Measurements from ENCODE around the gene AGAP1.

AGAP1 gene

DNA sequence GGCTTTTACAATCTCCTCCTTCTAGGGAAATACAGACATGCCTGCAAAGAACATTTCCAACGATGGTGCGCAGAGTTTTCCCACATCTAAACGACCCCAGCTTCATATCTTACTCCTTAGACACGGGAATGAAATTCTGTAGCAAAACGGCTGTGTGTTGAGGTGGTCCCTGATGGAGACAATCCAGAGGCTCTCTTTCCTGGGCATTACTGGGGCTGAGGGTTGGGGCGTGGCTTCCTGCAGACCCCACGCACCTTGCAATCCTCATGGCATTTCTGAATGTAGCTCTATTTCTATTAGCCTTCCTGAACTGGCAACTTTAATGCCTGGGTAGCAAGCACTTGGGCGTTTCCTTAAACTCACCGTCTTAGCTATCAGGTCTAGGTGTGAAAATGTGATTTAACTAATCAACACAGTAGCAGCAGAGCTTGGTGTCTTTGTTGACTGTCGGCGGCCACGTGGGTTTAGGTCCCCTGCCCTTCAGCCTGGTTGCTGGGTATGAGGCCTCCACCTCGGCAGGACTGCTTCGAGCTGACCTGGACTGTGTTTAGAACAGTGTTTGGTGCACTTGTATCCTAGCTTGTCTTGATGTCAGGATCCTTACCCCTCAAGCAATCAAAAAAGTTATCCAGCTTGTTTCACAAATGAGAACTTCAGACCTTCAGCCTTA lies 431.5 kb downstream of the AGAP1 start:
- TF ChIP-seq POU2F2 (IDR thresholded peaks at IDR 0.05; ENCODE audit: low read depth, low read length) (no peak), TAF1 (IDR thresholded peaks at IDR 0.05; ENCODE audit: low read depth, low read length) (no peak), PAX5 (IDR thresholded peaks at IDR 0.05; ENCODE audit: insufficient read depth, low read length, severe bottlenecking) (no peak), SPI1 (IDR thresholded peaks at IDR 0.05; ENCODE audit: low read depth, low read length) (no peak), POLR2AphosphoS5 (IDR thresholded peaks at IDR 0.05; ENCODE audit: low read depth, low read length) (no peak), POLR2A (IDR thresholded peaks at IDR 0.05; ENCODE audit: low read depth, low read length) (no peak)
- FAIRE-seq (no peak), DNase-seq (ENCODE audit: insufficient read length, low spot score) (no peak)

DNA sequence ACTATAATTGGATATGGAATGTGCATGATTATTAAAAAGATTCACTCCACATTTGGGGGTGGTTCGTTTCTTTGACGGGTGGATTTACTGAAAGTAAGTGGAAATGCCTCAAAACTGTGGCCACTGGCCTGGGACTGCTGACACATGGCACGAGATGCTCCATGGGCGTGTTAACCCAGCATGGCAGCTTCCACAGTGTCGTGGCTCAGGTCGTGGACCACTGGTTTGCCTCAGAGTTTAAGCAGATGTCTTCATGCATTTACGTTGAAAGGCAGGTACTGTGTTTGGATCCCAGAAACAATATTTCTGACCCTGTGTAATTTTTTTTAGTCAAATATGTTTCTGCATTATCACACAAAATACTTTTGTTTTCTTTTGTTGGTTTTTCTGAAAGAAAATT lies 432.4 kb downstream of the AGAP1 start:
- DNase-seq (ENCODE audit: insufficient read length, low spot score) (no peak), FAIRE-seq (no peak)
- TF ChIP-seq POU2F2 (IDR thresholded peaks at IDR 0.05; ENCODE audit: low read depth, low read length): no peak
- no peak for TF ChIP-seq PAX5 (IDR thresholded peaks at IDR 0.05; ENCODE audit: insufficient read depth, low read length, severe bottlenecking)
- no peak for TF ChIP-seq SPI1 (IDR thresholded peaks at IDR 0.05; ENCODE audit: low read depth, low read length)
- TF ChIP-seq POLR2A (IDR thresholded peaks at IDR 0.05; ENCODE audit: low read depth, low read length): no peak
- no peak for TF ChIP-seq TAF1 (IDR thresholded peaks at IDR 0.05; ENCODE audit: low read depth, low read length)
- TF ChIP-seq POLR2AphosphoS5 (IDR thresholded peaks at IDR 0.05; ENCODE audit: low read depth, low read length): no peak

GRCh38 chr2:235928751-235929370 lies 435.0 kb downstream of the AGAP1 start:
- no peak for TF ChIP-seq PAX5 (IDR thresholded peaks at IDR 0.05; ENCODE audit: insufficient read depth, low read length, severe bottlenecking)
- no peak for TF ChIP-seq POLR2AphosphoS5 (IDR thresholded peaks at IDR 0.05; ENCODE audit: low read depth, low read length)
- no peak for TF ChIP-seq SPI1 (IDR thresholded peaks at IDR 0.05; ENCODE audit: low read depth, low read length)
- TF ChIP-seq TAF1 (IDR thresholded peaks at IDR 0.05; ENCODE audit: low read depth, low read length): no peak
- no peak for TF ChIP-seq POLR2A (IDR thresholded peaks at IDR 0.05; ENCODE audit: low read depth, low read length)
- no peak for TF ChIP-seq POU2F2 (IDR thresholded peaks at IDR 0.05; ENCODE audit: low read depth, low read length)
- DNase-seq (ENCODE audit: insufficient read length, low spot score) (no peak), FAIRE-seq (no peak)

GRCh38 chr2:235930701-235931100 lies 436.9 kb downstream of the AGAP1 start:
- DNase-seq (ENCODE audit: insufficient read length, low spot score): no peak
- TF ChIP-seq SPI1 (IDR thresholded peaks at IDR 0.05; ENCODE audit: low read depth, low read length) (no peak), PAX5 (IDR thresholded peaks at IDR 0.05; ENCODE audit: insufficient read depth, low read length, severe bottlenecking) (no peak), TAF1 (IDR thresholded peaks at IDR 0.05; ENCODE audit: low read depth, low read length) (no peak), POLR2A (IDR thresholded peaks at IDR 0.05; ENCODE audit: low read depth, low read length) (no peak), POLR2AphosphoS5 (IDR thresholded peaks at IDR 0.05; ENCODE audit: low read depth, low read length) (no peak), POU2F2 (IDR thresholded peaks at IDR 0.05; ENCODE audit: low read depth, low read length) (no peak)
- no peak for FAIRE-seq

DNA sequence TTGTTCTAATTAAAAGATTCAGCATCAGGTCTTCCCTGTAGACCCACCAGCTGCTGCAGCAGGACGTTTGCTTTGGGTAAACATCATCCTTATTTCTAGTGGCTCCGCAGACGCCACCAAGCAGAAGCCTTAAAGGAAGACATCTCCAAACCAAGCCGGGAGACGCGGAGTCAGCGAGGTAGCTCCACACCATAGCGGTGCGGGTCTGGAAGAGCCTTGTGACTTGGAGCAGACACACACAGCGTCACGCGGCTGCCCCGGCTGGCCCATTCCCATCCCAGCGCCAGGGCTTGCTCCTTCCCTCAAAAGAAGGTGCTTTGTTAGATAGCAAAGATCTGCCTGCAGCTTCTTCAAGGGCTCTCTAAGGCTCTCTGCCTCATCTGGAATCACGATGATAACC lies 437.8 kb downstream of the AGAP1 start:
- TF ChIP-seq PAX5 (IDR thresholded peaks at IDR 0.05; ENCODE audit: insufficient read depth, low read length, severe bottlenecking): no peak
- TF ChIP-seq POLR2AphosphoS5 (IDR thresholded peaks at IDR 0.05; ENCODE audit: low read depth, low read length): no peak
- no peak for TF ChIP-seq POLR2A (IDR thresholded peaks at IDR 0.05; ENCODE audit: low read depth, low read length)
- TF ChIP-seq POU2F2 (IDR thresholded peaks at IDR 0.05; ENCODE audit: low read depth, low read length): no peak
- no peak for TF ChIP-seq TAF1 (IDR thresholded peaks at IDR 0.05; ENCODE audit: low read depth, low read length)
- TF ChIP-seq SPI1 (IDR thresholded peaks at IDR 0.05; ENCODE audit: low read depth, low read length): no peak
- DNase-seq (ENCODE audit: insufficient read length, low spot score): no peak
- no peak for FAIRE-seq

- no peak for DNase-seq (ENCODE audit: insufficient read length, low spot score)
- FAIRE-seq: no peak
- TF ChIP-seq PAX5 (IDR thresholded peaks at IDR 0.05; ENCODE audit: insufficient read depth, low read length, severe bottlenecking): no peak
- TF ChIP-seq POU2F2 (IDR thresholded peaks at IDR 0.05; ENCODE audit: low read depth, low read length): no peak
- no peak for TF ChIP-seq POLR2A (IDR thresholded peaks at IDR 0.05; ENCODE audit: low read depth, low read length)
- no peak for TF ChIP-seq POLR2AphosphoS5 (IDR thresholded peaks at IDR 0.05; ENCODE audit: low read depth, low read length)
- no peak for TF ChIP-seq TAF1 (IDR thresholded peaks at IDR 0.05; ENCODE audit: low read depth, low read length)
- no peak for TF ChIP-seq SPI1 (IDR thresholded peaks at IDR 0.05; ENCODE audit: low read depth, low read length)
Observed at GRCh38 chr2:235934059-235934773, 440.4 kb downstream of the AGAP1 start.

- TF ChIP-seq POLR2AphosphoS5 (IDR thresholded peaks at IDR 0.05; ENCODE audit: low read depth, low read length) (no peak), POLR2A (IDR thresholded peaks at IDR 0.05; ENCODE audit: low read depth, low read length) (no peak), POU2F2 (IDR thresholded peaks at IDR 0.05; ENCODE audit: low read depth, low read length) (no peak), PAX5 (IDR thresholded peaks at IDR 0.05; ENCODE audit: insufficient read depth, low read length, severe bottlenecking) (no peak), TAF1 (IDR thresholded peaks at IDR 0.05; ENCODE audit: low read depth, low read length) (no peak), SPI1 (IDR thresholded peaks at IDR 0.05; ENCODE audit: low read depth, low read length) (no peak)
- DNase-seq (ENCODE audit: insufficient read length, low spot score): no peak
- no peak for FAIRE-seq
Observed at GRCh38 chr2:235934774-235935484, 441.1 kb downstream of the AGAP1 start.

GRCh38 chr2:235935773-235936172 lies 441.9 kb downstream of the AGAP1 start:
- no peak for DNase-seq (ENCODE audit: insufficient read length, low spot score)
- FAIRE-seq: no peak
- no peak for TF ChIP-seq POLR2A (IDR thresholded peaks at IDR 0.05; ENCODE audit: low read depth, low read length)
- TF ChIP-seq POU2F2 (IDR thresholded peaks at IDR 0.05; ENCODE audit: low read depth, low read length): no peak
- no peak for TF ChIP-seq PAX5 (IDR thresholded peaks at IDR 0.05; ENCODE audit: insufficient read depth, low read length, severe bottlenecking)
- TF ChIP-seq SPI1 (IDR thresholded peaks at IDR 0.05; ENCODE audit: low read depth, low read length): no peak
- TF ChIP-seq TAF1 (IDR thresholded peaks at IDR 0.05; ENCODE audit: low read depth, low read length): no peak
- TF ChIP-seq POLR2AphosphoS5 (IDR thresholded peaks at IDR 0.05; ENCODE audit: low read depth, low read length): no peak
